GM12873 (cell line): Measurements from ENCODE around the gene TMEM270.
A peak's percentile ranks its signal among the peaks of the same experiment; 100 is the strongest.

ENCODE experiments used
- CTCF ChIP-seq: IDR thresholded peaks from 2 replicates; pipeline ENCODE4 v1.5.1; 2012; ENCODE audit warnings: low read depth, mild to moderate bottlenecking, moderate library complexity, low read length, control low read depth; ENCODE audit not compliant: insufficient read depth; ENCODE audit errors: missing control alignments

Gene TMEM270

GRCh38 chr7:73860859-73861258 lies at the start of gene TMEM270:
Gene TMEM270 (plus strand): TSS chr7:73861159. CDS start chr7:73861195, 36 bp downstream.
- no peak for TF ChIP-seq CTCF

- peak; percentile 91 for TF ChIP-seq CTCF
These were observed 49.2 kb upstream of the TMEM270 start for GRCh38 chr7:73811760-73812168.

- TF ChIP-seq CTCF, result no peak
These were observed 48.0 kb upstream of the TMEM270 start for GRCh38 chr7:73812996-73813395.

- no peak for TF ChIP-seq CTCF
These were observed 45.5 kb upstream of the TMEM270 start for GRCh38 chr7:73815436-73815835.

GRCh38 chr7:73817121-73817520 lies 43.8 kb upstream of the TMEM270 start:
- TF ChIP-seq CTCF, result no peak

GRCh38 chr7:73820013-73820412 lies 40.9 kb upstream of the TMEM270 start:
- TF ChIP-seq CTCF, result no peak

GRCh38 chr7:73822319-73823173 lies 38.4 kb upstream of the TMEM270 start:
- TF ChIP-seq CTCF, result no peak
